Chondrocyte (in vitro differentiated cells): Measurements from ENCODE around the gene ATP5PB. TPM values are rescaled to one million over a fixed set of nuclear protein-coding genes. Genes with fewer than 3 reads are reported as not detected.

Experiments
- DNase-seq: peaks from one replicate; pipeline ENCODE4 v3.0.0; 2021; ENCODE audit warnings: mixed read lengths, low spot score
- H3K27ac Mint-ChIP-seq: one replicate; pipeline ENCODE4 v1.8.0; 2021; ENCODE audit warnings: mild to moderate bottlenecking, moderate library complexity, mixed read lengths; ENCODE audit not compliant: unreplicated experiment
- H3K27me3 Mint-ChIP-seq: 2 replicates; pipeline ENCODE4 v1.8.0; 2021; ENCODE audit warnings: low read depth, mixed read lengths
- H3K36me3 Mint-ChIP-seq: 2 replicates; pipeline ENCODE4 v1.8.0; 2021; ENCODE audit warnings: low read depth, mixed read lengths
- H3K4me1 Mint-ChIP-seq: 2 replicates; pipeline ENCODE4 v1.8.0; 2021; ENCODE audit warnings: low read depth, mild to moderate bottlenecking, mixed read lengths
- H3K4me3 Mint-ChIP-seq: one replicate; pipeline ENCODE4 v1.8.0; 2021; ENCODE audit warnings: mild to moderate bottlenecking, moderate library complexity, mixed read lengths; ENCODE audit not compliant: unreplicated experiment
- H3K9me3 Mint-ChIP-seq: 2 replicates; pipeline ENCODE4 v1.8.0; 2021; ENCODE audit warnings: low read depth, mixed read lengths
- total RNA-seq: library from RNA; stranded (reverse); gene quantifications from 3 replicates; pipeline ENCODE4 v1.2.1, GENCODE V29; 2021
- TF ChIP-seq, protein P1 (sequence below): fragments of 200-600 bp; sonication (generic); IDR thresholded peaks from 2 replicates; pipeline ENCODE4 v1.5.0; 2021; ENCODE audit warnings: antibody characterized with exemption, mild to moderate bottlenecking, moderate library complexity

The ATP5PB gene
- total RNA-seq, 1 donor from 2014 or later = 147 TPM

DNA sequence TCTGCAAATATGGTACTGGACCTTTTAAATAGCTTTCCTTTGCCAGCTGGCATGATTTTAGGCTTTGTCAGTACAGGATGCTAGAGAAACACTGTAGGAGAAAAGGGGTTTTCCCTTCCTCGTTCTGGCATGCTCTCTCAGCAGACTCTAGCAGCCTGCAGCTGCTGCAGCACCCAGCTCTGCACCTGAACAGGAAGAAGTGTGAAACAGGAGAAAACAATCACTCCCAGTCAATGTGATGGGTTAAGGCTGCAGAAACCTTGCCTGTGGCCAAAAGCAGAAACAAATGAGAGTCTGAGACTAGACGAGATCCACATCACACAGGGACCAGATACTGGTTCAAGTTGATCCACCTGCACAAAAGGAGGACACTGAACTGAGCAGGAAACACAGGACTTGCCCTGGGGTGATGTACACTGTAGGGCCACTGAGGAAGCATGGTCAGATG lies 42.9 kb upstream of the ATP5PB start:
- no peak for DNase-seq
- H3K27me3 Mint-ChIP-seq = peaks cover 47% of the 10 kb centered on the region
- no peak overlapping the region for H3K27ac Mint-ChIP-seq
- no peak overlapping the region for H3K4me3 Mint-ChIP-seq
- TF ChIP-seq, protein P1, sequence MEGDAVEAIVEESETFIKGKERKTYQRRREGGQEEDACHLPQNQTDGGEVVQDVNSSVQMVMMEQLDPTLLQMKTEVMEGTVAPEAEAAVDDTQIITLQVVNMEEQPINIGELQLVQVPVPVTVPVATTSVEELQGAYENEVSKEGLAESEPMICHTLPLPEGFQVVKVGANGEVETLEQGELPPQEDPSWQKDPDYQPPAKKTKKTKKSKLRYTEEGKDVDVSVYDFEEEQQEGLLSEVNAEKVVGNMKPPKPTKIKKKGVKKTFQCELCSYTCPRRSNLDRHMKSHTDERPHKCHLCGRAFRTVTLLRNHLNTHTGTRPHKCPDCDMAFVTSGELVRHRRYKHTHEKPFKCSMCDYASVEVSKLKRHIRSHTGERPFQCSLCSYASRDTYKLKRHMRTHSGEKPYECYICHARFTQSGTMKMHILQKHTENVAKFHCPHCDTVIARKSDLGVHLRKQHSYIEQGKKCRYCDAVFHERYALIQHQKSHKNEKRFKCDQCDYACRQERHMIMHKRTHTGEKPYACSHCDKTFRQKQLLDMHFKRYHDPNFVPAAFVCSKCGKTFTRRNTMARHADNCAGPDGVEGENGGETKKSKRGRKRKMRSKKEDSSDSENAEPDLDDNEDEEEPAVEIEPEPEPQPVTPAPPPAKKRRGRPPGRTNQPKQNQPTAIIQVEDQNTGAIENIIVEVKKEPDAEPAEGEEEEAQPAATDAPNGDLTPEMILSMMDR = no peak
- H3K4me1 Mint-ChIP-seq = no peaks in the 10 kb centered on the region
- no peaks in the 10 kb centered on the region for H3K9me3 Mint-ChIP-seq
- H3K36me3 Mint-ChIP-seq = no peaks in the 10 kb centered on the region

DNA sequence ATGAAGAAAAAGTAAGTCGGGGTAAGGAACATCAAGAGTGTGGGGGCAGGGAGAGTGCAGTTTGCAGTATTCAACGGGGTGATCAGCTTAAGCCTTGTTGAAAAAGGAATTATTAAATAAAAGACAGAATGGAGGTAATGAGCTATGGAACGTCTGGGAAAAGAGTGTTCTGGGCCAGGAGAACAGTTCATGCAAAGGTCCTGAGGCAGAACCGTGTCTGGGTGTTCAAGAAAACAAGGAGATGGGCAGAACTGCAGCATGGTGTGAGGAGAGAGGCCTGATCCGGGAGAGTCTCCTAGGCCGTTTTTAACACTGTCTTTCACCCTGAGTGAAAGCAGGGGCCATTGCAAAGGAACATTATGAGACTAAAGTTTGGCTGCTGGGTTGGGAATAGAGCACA lies 42.0 kb upstream of the ATP5PB start:
- Mint-ChIP-seq H3K9me3 (no peaks in the 10 kb centered on the region), H3K36me3 (no peaks in the 10 kb centered on the region), H3K4me3 (no peak overlapping the region), H3K4me1 (no peaks in the 10 kb centered on the region), H3K27me3 (peaks cover 45% of the 10 kb centered on the region), H3K27ac (no peak overlapping the region)
- DNase-seq = no peak
- TF ChIP-seq, protein P1 = no peak

DNA sequence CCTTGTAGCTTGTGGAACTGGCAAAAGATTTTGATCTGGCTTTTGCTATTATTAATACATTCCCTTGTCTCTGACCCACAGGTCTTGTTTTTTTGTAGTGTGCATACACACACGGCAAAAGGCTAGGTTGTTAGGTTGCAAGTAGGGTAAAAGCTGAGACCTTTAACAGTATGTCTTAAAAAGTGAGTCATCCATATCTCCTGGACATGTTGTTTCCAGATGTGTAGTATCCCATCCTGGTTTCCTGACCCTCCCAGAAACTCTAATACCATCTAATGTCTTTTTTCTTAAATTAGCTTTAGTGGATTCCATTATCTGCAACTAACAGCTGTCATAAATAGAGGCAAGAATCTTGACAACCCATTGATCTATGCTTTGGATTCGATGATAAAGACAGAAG lies 36.4 kb upstream of the ATP5PB start:
- Mint-ChIP-seq H3K4me1 (no peaks in the 10 kb centered on the region), H3K4me3 (no peak overlapping the region), H3K36me3 (no peaks in the 10 kb centered on the region), H3K9me3 (no peaks in the 10 kb centered on the region), H3K27ac (no peak overlapping the region), H3K27me3 (peaks cover 14% of the 10 kb centered on the region)
- TF ChIP-seq, protein P1 = no peak
- no peak for DNase-seq

DNA sequence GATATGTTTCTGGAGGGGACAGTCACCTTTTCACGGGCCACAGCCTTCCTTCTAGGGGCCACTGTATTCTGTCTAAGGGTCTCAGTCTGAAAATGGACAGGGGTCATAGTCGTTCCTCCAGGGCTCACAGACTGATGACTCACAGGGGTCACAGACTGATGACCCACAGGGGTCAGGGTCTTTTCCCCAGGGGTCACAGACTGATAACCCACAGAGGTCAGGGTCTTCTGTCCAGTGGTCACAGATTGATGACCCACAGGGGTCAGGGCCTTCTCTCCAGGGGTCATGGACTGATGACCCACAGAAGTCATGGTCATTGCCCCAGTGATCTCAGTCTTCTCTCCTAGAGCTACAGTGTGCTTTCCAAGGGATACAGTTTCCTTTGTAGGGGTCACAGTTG lies 34.5 kb upstream of the ATP5PB start:
- peaks cover 7% of the 10 kb centered on the region for H3K27me3 Mint-ChIP-seq
- TF ChIP-seq, protein P1 = no peak
- peaks cover 4% of the 10 kb centered on the region for H3K4me1 Mint-ChIP-seq
- H3K9me3 Mint-ChIP-seq = no peaks in the 10 kb centered on the region
- no peaks in the 10 kb centered on the region for H3K36me3 Mint-ChIP-seq
- no peak overlapping the region for H3K4me3 Mint-ChIP-seq
- no peak for DNase-seq
- no peak overlapping the region for H3K27ac Mint-ChIP-seq

DNA sequence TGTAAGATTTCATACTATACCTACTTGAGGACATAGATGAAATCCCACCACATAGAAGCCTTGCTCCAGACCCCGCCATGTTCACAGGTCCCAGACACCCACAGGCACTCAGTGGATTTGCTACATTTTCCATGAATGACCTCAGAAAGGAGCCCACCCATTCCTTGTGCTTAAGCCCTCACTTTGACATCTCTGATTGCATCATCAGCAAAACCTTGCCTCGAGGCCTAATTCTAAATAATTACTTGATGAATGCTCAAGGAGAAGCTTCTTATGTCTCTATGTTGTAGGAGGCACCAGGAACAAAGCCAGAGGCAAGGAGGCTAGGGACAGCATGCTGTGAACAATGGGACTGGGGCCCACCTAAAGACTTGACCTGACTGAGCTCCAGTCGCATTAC lies 33.8 kb upstream of the ATP5PB start:
- H3K27me3 Mint-ChIP-seq = no peaks in the 10 kb centered on the region
- H3K27ac Mint-ChIP-seq = no peak overlapping the region
- peaks cover 4% of the 10 kb centered on the region for H3K4me1 Mint-ChIP-seq
- no peak overlapping the region for H3K4me3 Mint-ChIP-seq
- H3K9me3 Mint-ChIP-seq = no peaks in the 10 kb centered on the region
- no peak for DNase-seq
- TF ChIP-seq, protein P1 = no peak
- peaks cover 1% of the 10 kb centered on the region for H3K36me3 Mint-ChIP-seq
